Measurements from ENCODE around the gene TNKS1BP1. TPM values are rescaled to one million over a fixed set of nuclear protein-coding genes. Genes with fewer than 3 reads are reported as not detected.
A peak's percentile ranks its signal among the peaks of the same experiment; 100 is the strongest.
"Not testable (repeated sequence)": the region's sequence is repeated elsewhere in the genome, so short reads cannot be mapped to it uniquely, and the experiment has no call there.

The TNKS1BP1 gene
- total RNA-seq, 4 donors from 2014 or later: 93.9 to 215 (median 124) TPM

- H3K36me3 ChIP-seq: peaks cover 52 to 70% (median 65%) of the 10 kb centered on the region in 4 donors
Measured at GRCh38 chr11:57299150-57299737, 25.5 kb downstream of the TNKS1BP1 start.

DNA sequence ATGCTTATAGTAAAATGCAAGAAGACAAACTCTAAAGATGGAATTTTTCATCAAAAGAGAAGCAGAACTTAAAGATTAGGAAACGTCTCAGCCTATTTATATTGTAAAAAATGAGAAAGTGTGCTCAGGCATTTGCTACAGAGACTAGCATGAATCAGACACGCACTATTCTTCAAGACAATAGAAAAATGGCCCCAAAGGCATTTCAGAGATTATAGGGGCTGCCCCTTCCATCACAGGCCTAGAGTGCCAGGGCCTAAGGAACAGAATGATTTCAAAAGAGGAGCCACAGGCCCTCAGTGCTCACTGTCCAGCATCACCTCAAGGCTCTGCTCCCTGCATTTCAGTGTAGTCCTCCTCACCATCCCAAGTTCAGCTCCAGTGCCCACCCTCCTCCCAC is 27.5 kb downstream of the TNKS1BP1 start:
- H3K36me3 ChIP-seq: peaks cover 41 to 51% (median 48%) of the 10 kb centered on the region in 4 donors
- H3K27me3 ChIP-seq: no peaks in the 10 kb centered on the region

More at GRCh38 chr11:57299150-57299737, 25.5 kb downstream of the TNKS1BP1 start:
- Histone ChIP-seq H3K4me1 (peaks cover 8 to 23% (median 21%) of the 10 kb centered on the region in 4 donors), H3K27me3 (no peaks in the 10 kb centered on the region), H3K4me3 (no peak overlapping the region), H3K27ac (replicated peaks in 1 of 4) (no peak overlapping the region), H3K9me3 (peaks cover 6 to 21% (median 16%) of the 10 kb centered on the region in 4 donors)
- TF ChIP-seq EP300 (IDR thresholded peaks at IDR 0.05) (no peak), POLR2A (IDR thresholded peaks at IDR 0.05; ENCODE audit: low read depth) (no peak), POLR2AphosphoS5 (IDR thresholded peaks at IDR 0.05) (no peak), CTCF (IDR thresholded peaks at IDR 0.05) (no peak)
- DNase-seq (ENCODE audit: extremely low spot score): no peak
- intact Hi-C loops (cut with DNase I): no loop called here
- 93% methylated on average over 5 of the region's 5 CpGs for WGBS

DNA sequence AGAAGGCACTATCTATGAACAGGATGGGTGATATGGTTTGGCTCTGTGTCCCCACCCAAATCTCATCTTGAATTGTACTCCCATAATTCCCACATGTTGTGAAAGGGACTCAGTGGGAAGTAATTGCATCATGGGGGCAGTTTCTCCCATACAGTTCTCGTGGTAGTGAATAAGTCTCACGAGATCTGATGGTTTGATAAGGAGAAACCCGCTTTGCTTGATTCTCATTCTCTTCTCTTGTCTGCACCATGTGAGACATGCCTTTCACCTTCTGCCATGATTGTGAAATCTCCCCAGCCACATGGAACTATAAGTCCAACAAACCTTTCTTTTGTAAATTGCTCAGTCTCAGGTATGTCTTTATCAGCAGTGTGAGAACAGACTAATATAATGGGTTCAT is 28.5 kb downstream of the TNKS1BP1 start:
- H3K27ac ChIP-seq (replicated peaks in 1 of 4); DNase-seq (ENCODE audit: extremely low spot score): not testable (repeated sequence)
- H3K36me3 ChIP-seq: peaks cover 31 to 41% (median 38%) of the 10 kb centered on the region in 4 donors

More for the DNA sequence above, 27.5 kb downstream of the TNKS1BP1 start:
- DNase-seq (ENCODE audit: extremely low spot score): no peak
- peak in 1 of 2 donors; percentile 20 for TF ChIP-seq POLR2AphosphoS5 (IDR thresholded peaks at IDR 0.05)
- TF ChIP-seq EP300 (IDR thresholded peaks at IDR 0.05): no peak
- TF ChIP-seq CTCF (IDR thresholded peaks at IDR 0.05): no peak
- Histone ChIP-seq H3K27ac (replicated peaks in 1 of 4) (no peak overlapping the region), H3K9me3 (peaks cover 6 to 21% (median 16%) of the 10 kb centered on the region in 4 donors), H3K4me1 (peaks cover 3 to 14% (median 12%) of the 10 kb centered on the region in 4 donors), H3K4me3 (no peak overlapping the region)
- intact Hi-C loops (cut with DNase I): no loop called here
- 91% methylated on average over 2 of the region's 2 CpGs for WGBS

GRCh38 chr11:57294225-57295131 is 30.3 kb downstream of the TNKS1BP1 start:
- DNase-seq (ENCODE audit: extremely low spot score): no peak
- Histone ChIP-seq H3K9me3 (peaks cover 4 to 11% (median 6%) of the 10 kb centered on the region in 4 donors), H3K4me1 (peaks cover 3 to 18% (median 12%) of the 10 kb centered on the region in 4 donors), H3K27me3 (no peaks in the 10 kb centered on the region), H3K36me3 (peaks cover 14 to 24% (median 20%) of the 10 kb centered on the region in 4 donors), H3K27ac (replicated peaks in 1 of 4) (no peak overlapping the region), H3K4me3 (no peak overlapping the region)
- TF ChIP-seq EP300 (IDR thresholded peaks at IDR 0.05) (no peak), POLR2A (IDR thresholded peaks at IDR 0.05; ENCODE audit: low read depth) (no peak), CTCF (IDR thresholded peaks at IDR 0.05) (no peak), POLR2AphosphoS5 (IDR thresholded peaks at IDR 0.05) (peak in 1 of 2 donors; percentile 9)
- 92% methylated on average over 1 of the region's 2 CpGs for WGBS
- intact Hi-C loops (cut with DNase I): no loop called here

More for the DNA sequence above, 28.5 kb downstream of the TNKS1BP1 start:
- H3K27me3 ChIP-seq; H3K4me3 ChIP-seq; intact Hi-C loops (cut with DNase I): not testable (repeated sequence)
- peak in 1 of 2 donors; percentile 7 for TF ChIP-seq POLR2AphosphoS5 (IDR thresholded peaks at IDR 0.05)
- peaks cover 6 to 21% (median 16%) of the 10 kb centered on the region in 4 donors for H3K9me3 ChIP-seq
- peaks cover 3 to 14% (median 12%) of the 10 kb centered on the region in 4 donors for H3K4me1 ChIP-seq
- 94% methylated on average over 3 of the region's 3 CpGs for WGBS

DNA sequence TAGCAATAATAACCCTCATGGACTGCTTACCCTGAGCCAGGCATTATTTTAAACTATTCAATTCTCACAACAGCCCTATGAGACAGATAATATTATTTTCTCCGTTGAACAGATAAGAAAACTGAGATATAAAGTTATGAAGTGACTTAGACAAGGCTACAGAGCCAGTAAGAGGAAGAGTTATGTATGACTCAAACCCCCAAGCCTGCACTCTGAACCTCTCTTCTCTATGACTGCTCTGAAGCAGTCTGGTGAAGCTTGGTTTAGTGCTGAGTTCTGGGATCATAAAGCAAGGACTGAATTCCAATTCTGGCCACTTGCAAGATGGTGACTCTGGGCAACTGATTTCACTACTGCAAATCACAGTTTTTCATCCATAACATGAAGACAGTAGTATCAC is 34.5 kb downstream of the TNKS1BP1 start:
- intact Hi-C loops (cut with DNase I): no loop called here
- Histone ChIP-seq H3K9me3 (no peaks in the 10 kb centered on the region), H3K27me3 (no peaks in the 10 kb centered on the region), H3K4me3 (no peak overlapping the region), H3K36me3 (no peaks in the 10 kb centered on the region), H3K27ac (replicated peaks in 1 of 4) (no peak overlapping the region), H3K4me1 (peaks cover 3 to 24% (median 16%) of the 10 kb centered on the region in 4 donors)
- DNase-seq (ENCODE audit: extremely low spot score): no peak
- WGBS: 75% methylated on average over 1 of the region's 1 CpG
- no peak for TF ChIP-seq EP300 (IDR thresholded peaks at IDR 0.05)
- TF ChIP-seq POLR2AphosphoS5 (IDR thresholded peaks at IDR 0.05): no peak
